ENCODE data around the gene CA10.

- TF ChIP-seq CTCF (conservative IDR thresholded peaks at IDR 0.05; ENCODE audit: low read depth, low read length) (no peak), EZH2 (IDR thresholded peaks at IDR 0.05; ENCODE audit: borderline replicate concordance, low read depth, low read length, poor library complexity, severe bottlenecking) (no peak)
These were observed 355.4 kb downstream of the CA10 start for GRCh38 chr17:51803161-51803560.

Measured in A673 (cell line).